OCI-LY7 (cell line): ENCODE measurements around the gene AUTS2.

Experiments used
- CTCF ChIP-seq: fragments of 200-600 bp; sonication (generic); conservative IDR thresholded peaks from 2 replicates; pipeline ENCODE4 v1.5.1; 2014; ENCODE audit warnings: mild to moderate bottlenecking, antibody characterized with exemption, low read length, moderate library complexity, mixed read lengths
- EZH2phosphoT487 ChIP-seq: fragments of 200-600 bp; sonication (generic); IDR thresholded peaks from 2 replicates; pipeline ENCODE4 v1.6.1; 2018; ENCODE audit warnings: low read depth, borderline replicate concordance, mild to moderate bottlenecking, mixed run types, antibody characterized with exemption, low read length, moderate library complexity, mixed read lengths

- TF ChIP-seq CTCF (no peak), EZH2phosphoT487 (no peak)
Measured at GRCh38 chr7:70539617-70540016, 941.3 kb downstream of the AUTS2 start.
